ENCODE measurements around the gene ZFPM1.

DNA sequence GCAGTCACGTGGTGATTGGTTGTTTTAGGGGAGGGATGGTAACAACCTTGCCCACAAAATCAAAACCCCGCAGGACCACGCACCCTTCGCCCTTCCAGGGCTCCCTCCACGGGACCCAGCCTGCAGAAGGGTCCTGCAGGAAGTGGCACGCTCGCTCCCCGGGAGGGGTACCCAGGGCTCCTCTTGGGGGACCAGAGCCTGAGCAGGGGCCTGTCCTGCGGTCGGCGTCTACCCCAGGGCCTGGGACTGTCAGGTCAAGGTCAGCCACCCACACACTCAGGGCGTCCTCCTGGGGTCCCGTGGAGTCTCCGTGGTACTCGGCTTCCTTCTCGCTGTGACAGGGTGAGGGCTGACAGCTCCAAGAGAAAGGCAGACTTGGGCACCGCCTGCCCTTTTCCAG is 36.4 kb upstream of the ZFPM1 start:
- TF ChIP-seq, protein P1, sequence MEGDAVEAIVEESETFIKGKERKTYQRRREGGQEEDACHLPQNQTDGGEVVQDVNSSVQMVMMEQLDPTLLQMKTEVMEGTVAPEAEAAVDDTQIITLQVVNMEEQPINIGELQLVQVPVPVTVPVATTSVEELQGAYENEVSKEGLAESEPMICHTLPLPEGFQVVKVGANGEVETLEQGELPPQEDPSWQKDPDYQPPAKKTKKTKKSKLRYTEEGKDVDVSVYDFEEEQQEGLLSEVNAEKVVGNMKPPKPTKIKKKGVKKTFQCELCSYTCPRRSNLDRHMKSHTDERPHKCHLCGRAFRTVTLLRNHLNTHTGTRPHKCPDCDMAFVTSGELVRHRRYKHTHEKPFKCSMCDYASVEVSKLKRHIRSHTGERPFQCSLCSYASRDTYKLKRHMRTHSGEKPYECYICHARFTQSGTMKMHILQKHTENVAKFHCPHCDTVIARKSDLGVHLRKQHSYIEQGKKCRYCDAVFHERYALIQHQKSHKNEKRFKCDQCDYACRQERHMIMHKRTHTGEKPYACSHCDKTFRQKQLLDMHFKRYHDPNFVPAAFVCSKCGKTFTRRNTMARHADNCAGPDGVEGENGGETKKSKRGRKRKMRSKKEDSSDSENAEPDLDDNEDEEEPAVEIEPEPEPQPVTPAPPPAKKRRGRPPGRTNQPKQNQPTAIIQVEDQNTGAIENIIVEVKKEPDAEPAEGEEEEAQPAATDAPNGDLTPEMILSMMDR (IDR thresholded peaks at IDR 0.05) = no peak
- no peak for TF ChIP-seq POLR2A (IDR thresholded peaks at IDR 0.05)
- no peak for TF ChIP-seq EP300 (IDR thresholded peaks at IDR 0.05)

Data from suprapubic skin (tissue), 3 donors.